GM23248 (cell line): ENCODE measurements around the gene WWC1.
"Not testable (repeated sequence)": the region's sequence is repeated elsewhere in the genome, so short reads cannot be mapped to it uniquely, and the experiment has no call there.

Experiments used
- EZH2 ChIP-seq: fragments of 200-600 bp; sonication (generic); IDR thresholded peaks from 2 replicates; pipeline ENCODE4 v1.6.1; 2018; ENCODE audit warnings: antibody characterized with exemption, mild to moderate bottlenecking; ENCODE audit not compliant: insufficient read depth, poor library complexity, severe bottlenecking
- EZH2phosphoT487 ChIP-seq: fragments of 200-600 bp; sonication (generic); IDR thresholded peaks from 2 replicates; pipeline ENCODE4 v1.6.1; 2018; ENCODE audit warnings: antibody characterized with exemption, moderate library complexity, mild to moderate bottlenecking, low read depth; ENCODE audit not compliant: insufficient read depth

- not testable (repeated sequence) for TF ChIP-seq EZH2, EZH2phosphoT487
Observed at GRCh38 chr5:168286863-168287262, 4.6 kb upstream of the WWC1 start.
